Measurements from ENCODE around the gene SLC15A2.
A peak's percentile ranks its signal among the peaks of the same experiment; 100 is the strongest.

Gene SLC15A2

DNA sequence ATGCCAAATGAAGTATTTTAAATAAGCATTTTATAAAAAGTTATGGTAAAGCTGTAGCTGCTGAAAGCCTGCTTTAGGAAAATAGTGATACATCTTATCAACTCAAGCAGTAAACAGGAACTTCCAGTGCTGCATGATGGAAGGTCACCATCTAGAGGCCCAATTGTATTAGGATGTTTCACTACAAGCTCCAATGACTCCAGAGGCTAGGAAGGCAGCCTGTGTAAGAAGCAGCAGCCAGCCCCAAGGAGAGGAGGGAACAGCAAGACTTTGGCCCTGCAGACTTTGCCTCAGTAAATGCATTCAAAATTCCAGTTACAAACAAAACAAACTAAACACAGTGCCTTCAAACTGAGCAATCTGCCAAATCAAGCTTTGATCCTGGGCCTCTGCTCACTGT is 95.7 kb downstream of the SLC15A2 start:
- DNase-seq (ENCODE audit: low spot score) = no peak
- in situ Hi-C loops (cut with MboI; ENCODE audit: low pct_unique_long_range_greater_than_20kb, low sequenced_read_pairs, unreplicated experiment) = loop anchor here (10.0 kb wide), 1 partner anchor 85 kb away; no protein-coding TSS in a partner anchor
- TF ChIP-seq, protein P1, sequence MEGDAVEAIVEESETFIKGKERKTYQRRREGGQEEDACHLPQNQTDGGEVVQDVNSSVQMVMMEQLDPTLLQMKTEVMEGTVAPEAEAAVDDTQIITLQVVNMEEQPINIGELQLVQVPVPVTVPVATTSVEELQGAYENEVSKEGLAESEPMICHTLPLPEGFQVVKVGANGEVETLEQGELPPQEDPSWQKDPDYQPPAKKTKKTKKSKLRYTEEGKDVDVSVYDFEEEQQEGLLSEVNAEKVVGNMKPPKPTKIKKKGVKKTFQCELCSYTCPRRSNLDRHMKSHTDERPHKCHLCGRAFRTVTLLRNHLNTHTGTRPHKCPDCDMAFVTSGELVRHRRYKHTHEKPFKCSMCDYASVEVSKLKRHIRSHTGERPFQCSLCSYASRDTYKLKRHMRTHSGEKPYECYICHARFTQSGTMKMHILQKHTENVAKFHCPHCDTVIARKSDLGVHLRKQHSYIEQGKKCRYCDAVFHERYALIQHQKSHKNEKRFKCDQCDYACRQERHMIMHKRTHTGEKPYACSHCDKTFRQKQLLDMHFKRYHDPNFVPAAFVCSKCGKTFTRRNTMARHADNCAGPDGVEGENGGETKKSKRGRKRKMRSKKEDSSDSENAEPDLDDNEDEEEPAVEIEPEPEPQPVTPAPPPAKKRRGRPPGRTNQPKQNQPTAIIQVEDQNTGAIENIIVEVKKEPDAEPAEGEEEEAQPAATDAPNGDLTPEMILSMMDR (IDR thresholded peaks at IDR 0.05; ENCODE audit: extremely low read depth, insufficient read depth, missing control alignments) = peak; percentile 30

DNA sequence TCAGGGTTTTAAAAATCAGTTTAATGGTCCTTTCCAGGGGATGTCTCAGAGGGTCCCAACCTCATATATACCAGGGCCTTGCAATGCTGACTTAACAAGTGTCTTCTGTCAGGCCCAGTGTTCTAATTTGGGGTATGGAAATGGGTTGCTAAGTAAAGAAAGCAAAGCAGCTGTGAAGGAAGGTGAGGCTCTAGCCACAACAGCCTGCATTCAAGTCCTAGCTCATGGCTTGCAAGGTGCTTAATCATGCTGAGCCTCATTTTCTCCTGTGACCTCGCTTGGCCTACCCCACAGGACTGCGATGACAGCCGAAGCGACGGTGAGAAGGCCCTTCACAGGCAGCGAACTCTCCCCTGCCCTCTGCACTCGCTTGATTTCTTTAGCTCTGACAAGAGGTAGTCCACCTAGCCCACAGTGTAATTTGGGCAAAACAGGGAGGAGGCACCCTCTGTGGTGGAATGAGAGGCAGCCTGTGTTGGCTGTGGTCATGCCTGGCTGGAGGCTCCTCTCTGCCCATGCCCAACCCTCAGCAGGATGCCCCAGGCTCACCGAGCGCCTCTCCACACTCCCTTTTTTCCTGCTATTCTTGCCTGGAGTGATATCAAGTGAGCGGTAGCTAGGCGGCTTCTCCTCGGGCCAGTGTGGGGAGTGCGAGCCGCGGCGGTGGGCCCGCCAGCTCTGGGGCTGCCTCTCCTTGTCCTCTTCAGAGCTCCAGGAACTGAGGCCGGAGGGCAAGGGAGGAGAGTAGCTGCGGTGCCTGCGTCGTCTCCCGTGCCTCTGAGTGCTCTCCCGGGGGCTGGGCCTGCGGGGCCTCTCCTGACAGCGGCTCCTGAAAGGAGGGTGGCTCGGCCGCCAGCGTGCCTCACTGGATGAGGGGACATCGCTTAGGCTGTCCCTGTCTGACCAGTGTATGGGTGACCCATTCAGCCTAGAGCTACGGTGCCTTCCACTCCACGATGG is 98.7 kb downstream of the SLC15A2 start:
- in situ Hi-C loops (cut with MboI; ENCODE audit: low pct_unique_long_range_greater_than_20kb, low sequenced_read_pairs, unreplicated experiment) = loop anchor here (10.0 kb wide), 1 partner anchor 82 kb away; no protein-coding TSS in a partner anchor
- peak; percentile 68 for DNase-seq (ENCODE audit: low spot score)
- TF ChIP-seq, protein P1 (IDR thresholded peaks at IDR 0.05; ENCODE audit: extremely low read depth, insufficient read depth, missing control alignments) = no peak

All from GM13977 (cell line).